K562 (cell line): ENCODE results near the gene ETNK1. TPM values are rescaled to one million over a fixed set of nuclear protein-coding genes. Genes with fewer than 3 reads are reported as not detected.
A peak's percentile ranks its signal among the peaks of the same experiment; 100 is the strongest.

Source experiments
- ATAC-seq: fragments of 200-7000 bp; cut with Tn5 transposase; 3 replicates; pipeline ENCODE4 v1.9.1; 2020; ENCODE audit warnings: moderate library complexity
- BruUV-seq: library from RNA; stranded (reverse); fragments of 400-500 nt; replicated peaks from 2 replicates; lab custom pipeline; 2021; lab: Mats Ljungman, UMichigan
- CTCF ChIA-PET: fragments of 300-600 bp; formaldehyde crosslinking; extraction: SDS; loops from one replicate; lab custom pipeline; 2021; ENCODE audit warnings: low intra/inter-chr PET ratio; lab: Yijun Ruan, JAX
- POLR2A ChIA-PET: fragments of 300-600, 350-650 bp; sonication (Branson Sonifier 250); formaldehyde crosslinking; extraction: SDS; loops from one replicate; lab custom pipeline; 2021; ENCODE audit warnings: antibody characterized with exemption, inconsistent platforms; lab: Yijun Ruan, JAX
- DNase-seq, 4 experiments: peaks; one replicate each; pipeline versions ENCODE4 v3.0.0 to v3.0.0-alpha.2; 2011 to 2018; ENCODE audit warnings: low spot score in 3 of 4, mixed read lengths in 3 of 4; ENCODE audit errors: extremely low read depth in 1 of 4
- FAIRE-seq: peaks from 2 replicates; lab custom pipeline; 2011; peaks lifted over from hg19 to GRCh38; lab: Jason Lieb, UNC
- H2AFZ ChIP-seq: 2 replicates; pipeline ENCODE4 v1.6.0; 2011; ENCODE audit warnings: low read depth, low read length, control low read depth, inconsistent platforms
- H3K27ac ChIP-seq: fragments of 200-600 bp; 3 replicates; pipeline ENCODE4 v1.8.0; 2011; ENCODE audit warnings: low read depth, mild to moderate bottlenecking, control low read depth, inconsistent platforms, low read length, moderate library complexity, mixed read lengths; ENCODE audit errors: extremely low read depth
- H3K27me3 ChIP-seq, 2 experiments: fragments of 300-600 bp in 1 of 2; 2 replicates in 1 of 2; 3 replicates in 1 of 2; pipeline versions ENCODE4 v1.6.0 to v1.8.0; 2011; ENCODE audit warnings: inconsistent platforms in 2 of 2, low read length in 2 of 2, mild to moderate bottlenecking in 1 of 2, mixed read lengths in 1 of 2, moderate library complexity in 1 of 2; ENCODE audit not compliant: control insufficient read depth in 2 of 2, insufficient read depth in 2 of 2
- H3K36me3 ChIP-seq: fragments of 300-600 bp; 3 replicates; pipeline ENCODE4 v1.8.0; 2011; ENCODE audit warnings: mild to moderate bottlenecking, low read length, inconsistent platforms; ENCODE audit not compliant: control insufficient read depth, insufficient read depth
- H3K4me1 ChIP-seq, 2 experiments: fragments of 200-600 bp in 1 of 2; replicated peaks in 1 of 2; 2 replicates in 1 of 2; 3 replicates in 1 of 2; pipeline versions ENCODE4 v1.5.1 to v1.8.0; 2011; ENCODE audit warnings: inconsistent platforms in 2 of 2, low read length in 2 of 2, mild to moderate bottlenecking in 1 of 2, mixed read lengths in 1 of 2, moderate library complexity in 1 of 2; ENCODE audit not compliant: control insufficient read depth in 2 of 2, insufficient read depth in 2 of 2
- H3K4me2 ChIP-seq: 2 replicates; pipeline ENCODE4 v1.6.1; 2011; ENCODE audit warnings: low read length, control low read depth, inconsistent platforms, mixed read lengths; ENCODE audit not compliant: insufficient read depth
- H3K4me3 ChIP-seq: fragments of 200-600 bp; sonication (generic), shearing (Covaris generic); 2 replicates; pipeline ENCODE4 v1.5.1; 2016; ENCODE audit warnings: control low read depth, inconsistent platforms
- H3K79me2 ChIP-seq: fragments of 200-600 bp; 3 replicates; pipeline ENCODE4 v1.8.0; 2011; ENCODE audit warnings: low read length, inconsistent platforms; ENCODE audit not compliant: control insufficient read depth, insufficient read depth
- H3K9ac ChIP-seq, 2 experiments: 2 replicates each; pipeline versions ENCODE4 v1.6.0 to v1.6.1; 2011; ENCODE audit warnings: low read depth in 2 of 2, low read length in 2 of 2, control low read depth in 1 of 2, inconsistent platforms in 1 of 2, mild to moderate bottlenecking in 1 of 2, mixed read lengths in 1 of 2; ENCODE audit not compliant: insufficient read depth in 1 of 2
- H3K9me1 ChIP-seq: one replicate; pipeline ENCODE4 v1.6.0; 2011; ENCODE audit warnings: inconsistent platforms, mild to moderate bottlenecking, low read length, moderate library complexity; ENCODE audit not compliant: control insufficient read depth, insufficient read depth
- H3K9me3 ChIP-seq: replicated peaks from 2 replicates; pipeline ENCODE4 v1.5.1; 2011; ENCODE audit warnings: low read depth, low read length, inconsistent platforms; ENCODE audit not compliant: control insufficient read depth, insufficient read depth
- H4K20me1 ChIP-seq: replicated peaks from 2 replicates; pipeline ENCODE4 v1.6.1; 2011; ENCODE audit warnings: low read length, inconsistent platforms, mixed read lengths; ENCODE audit not compliant: control insufficient read depth, insufficient read depth
- BHLHE40 ChIP-seq: IDR thresholded peaks from 2 replicates; pipeline ENCODE4 v1.6.1; 2011; ENCODE audit warnings: low read length, improper control_type of control experiment
- CEBPZ ChIP-seq: fragments of 150-350 bp; IDR thresholded peaks from 2 replicates; pipeline ENCODE4 v1.6.1; 2014; ENCODE audit warnings: low read depth, mild to moderate bottlenecking, low read length, borderline replicate concordance
- KDM5B ChIP-seq: fragments of 200-600 bp; sonication (generic); IDR thresholded peaks from 2 replicates; pipeline ENCODE4 v1.6.1; 2012; ENCODE audit warnings: low read depth, mild to moderate bottlenecking, moderate library complexity, low read length, control low read depth, inconsistent platforms; ENCODE audit not compliant: insufficient replicate concordance
- RBFOX2 ChIP-seq: fragments of 200-400 bp; formaldehyde crosslinking; IDR thresholded peaks from 2 replicates; pipeline ENCODE4 v1.6.1; 2017; ENCODE audit warnings: low read depth, mild to moderate bottlenecking, low read length, moderate library complexity
- WGBS: fragments of 100-300 bp; shearing (Covaris generic); methylation state at CpG from one replicate; pipeline ENCODE4 v1.1.6; 2016; ENCODE audit warnings: low coverage, mixed read lengths; ENCODE audit not compliant: insufficient coverage; ENCODE audit errors: missing lambda C conversion rate; 5-methylcytosine and 5-hydroxymethylcytosine counted together
- in situ Hi-C: fragments of 300-500 bp; cut with MboI; formaldehyde crosslinking; loops from 4 replicates; pipeline ENCODE4 v1.15.0; 2018; ENCODE audit warnings: inconsistent platforms, mixed read lengths
- intact Hi-C: fragments of 100-400 bp; cut with micrococcal nuclease; formaldehyde crosslinking; loops from 2 replicates; pipeline ENCODE4 v1.14.2; 2022
- polyA plus RNA-seq, 8 experiments: library from polyadenylated mRNA; depleted of rRNA in 4 of 8; stranded (reverse) in 5 of 8; unstranded in 3 of 8; fragments of >200 nt; fragmentation: Nextera tagmentation in 2 of 8; fragmentation: Illumina TruSeq in 1 of 8; extraction: Ambion mirVana in 2 of 8; extraction: Trizol in 1 of 8; gene quantifications; 2 replicates each; pipeline versions ENCODE4 v1.2.1 to v1.2.3, GENCODE V29; 2011 to 2014; ENCODE audit warnings: inconsistent platforms in 1 of 8, missing spikeins in 1 of 8
- total RNA-seq, 7 experiments: library from RNA; depleted of rRNA in 6 of 7; stranded (reverse); fragments of >200 nt in 6 of 7; fragmentation: Illumina TruSeq in 2 of 7; extraction: Trizol in 2 of 7; gene quantifications; 2 replicates each; pipeline versions ENCODE4 v1.2.1 to v1.2.3, GENCODE V29; 2011 to 2021; ENCODE audit warnings: low replicate concordance in 1 of 7

ETNK1 gene
- total and polyA plus RNA-seq, 9 of the 15 experiments (the other 6 are each of a cell fraction or from before 2014, with no cell fraction given), result 10.0 to 70.5 (median 36.0) TPM

GRCh38 chr12:22576065-22576464, 48.9 kb upstream of the ETNK1 start (continued):
- TF ChIP-seq CEBPZ, result no peak
- TF ChIP-seq, all 486 proteins: peak for 0

GRCh38 chr12:22576473-22576872, 48.5 kb upstream of the ETNK1 start:
- intact Hi-C loops, result no loop called here
- DNase-seq, result no peak
- CTCF ChIA-PET, result no interaction called here

More at GRCh38 chr12:22576473-22576872, 48.5 kb upstream of the ETNK1 start:
- no peaks in the 10 kb centered on the region for H3K9me3 ChIP-seq
- H2AFZ ChIP-seq, result no peak overlapping the region
- H3K4me2 ChIP-seq, result no peak overlapping the region
- BruUV-seq, result no TSS peak
- ATAC-seq, result no peak
- H3K9ac ChIP-seq, result no peak overlapping the region
- no peaks in the 10 kb centered on the region for H3K27me3 ChIP-seq
- no peak for FAIRE-seq
- in situ Hi-C loops, result no loop called here
- no peak overlapping the region for H3K27ac ChIP-seq
- H3K4me1 ChIP-seq, result no peaks in the 10 kb centered on the region
- POLR2A ChIA-PET, result no interaction called here
- H3K79me2 ChIP-seq, result no peaks in the 10 kb centered on the region
- no peaks in the 10 kb centered on the region for H3K36me3 ChIP-seq
- WGBS, result 12% methylated on average over 2 of the region's 2 CpGs
- no peak for TF ChIP-seq KDM5B
- no peak for TF ChIP-seq RBFOX2
- TF ChIP-seq BHLHE40, result 0 out of 2 replicates have a peak, but pooled peaks have one; percentile 59
- no peak overlapping the region for H3K4me3 ChIP-seq
- no peaks in the 10 kb centered on the region for H4K20me1 ChIP-seq
- no peaks in the 10 kb centered on the region for H3K9me1 ChIP-seq
